K562 (cell line): ENCODE results near the gene SOCS4. TPM values are rescaled to one million over a fixed set of nuclear protein-coding genes. Genes with fewer than 3 reads are reported as not detected.

Experiments used
- ATF1 ChIP-seq, 2 experiments: fragments of 450-650 bp in 1 of 2; IDR thresholded peaks; 2 replicates each; pipeline ENCODE4 v1.6.1; 2016; ENCODE audit warnings: missing compliant biosample characterization in 1 of 2, missing genetic modification characterization in 1 of 2
- BRCA1 ChIP-seq, 2 experiments: fragments of 450-650 bp in 1 of 2; sonication (generic) in 1 of 2; formaldehyde crosslinking in 1 of 2; IDR thresholded peaks; 2 replicates each; pipeline versions ENCODE4 v1.5.0 to v1.6.1; 2017 to 2020; ENCODE audit warnings: mild to moderate bottlenecking in 1 of 2, missing genetic modification reagents in 1 of 2
- MXI1 ChIP-seq: IDR thresholded peaks from 2 replicates; pipeline ENCODE4 v1.6.1; 2011; ENCODE audit warnings: low read depth, mild to moderate bottlenecking, improper control_type of control experiment, low read length
- PCBP1 ChIP-seq: fragments of 200-400 bp; formaldehyde crosslinking; IDR thresholded peaks from 2 replicates; pipeline ENCODE4 v1.6.1; 2018; ENCODE audit warnings: mild to moderate bottlenecking, low read depth, low read length; ENCODE audit not compliant: poor library complexity, severe bottlenecking
- RBM34 ChIP-seq: fragments of 200-400 bp; formaldehyde crosslinking; IDR thresholded peaks from 2 replicates; pipeline ENCODE4 v1.6.1; 2018; ENCODE audit warnings: low read length, borderline replicate concordance; ENCODE audit not compliant: insufficient read depth
- ZNF354B ChIP-seq: fragments of 250-450 bp; sonication (Bioruptor Pico); IDR thresholded peaks from 2 replicates; pipeline ENCODE4 v1.4.0; 2020
- ZNF77 ChIP-seq: fragments of 250-450 bp; sonication (Bioruptor Pico); IDR thresholded peaks from 2 replicates; pipeline ENCODE4 v1.5.0; 2020
- polyA plus RNA-seq, 8 experiments: library from polyadenylated mRNA; depleted of rRNA in 4 of 8; stranded (reverse) in 5 of 8; unstranded in 3 of 8; fragments of >200 nt; fragmentation: Nextera tagmentation in 2 of 8; fragmentation: Illumina TruSeq in 1 of 8; extraction: Ambion mirVana in 2 of 8; extraction: Trizol in 1 of 8; gene quantifications; 2 replicates each; pipeline versions ENCODE4 v1.2.1 to v1.2.3, GENCODE V29; 2011 to 2014; ENCODE audit warnings: inconsistent platforms in 1 of 8, missing spikeins in 1 of 8
- total RNA-seq, 7 experiments: library from RNA; depleted of rRNA in 6 of 7; stranded (reverse); fragments of >200 nt in 6 of 7; fragmentation: Illumina TruSeq in 2 of 7; extraction: Trizol in 2 of 7; gene quantifications; 2 replicates each; pipeline versions ENCODE4 v1.2.1 to v1.2.3, GENCODE V29; 2011 to 2021; ENCODE audit warnings: low replicate concordance in 1 of 7
- TF ChIP-seq, protein P1 (sequence below): fragments of 200-600 bp; sonication (generic); IDR thresholded peaks from one replicate; pipeline ENCODE4 v1.6.1; 2012; ENCODE audit warnings: mild to moderate bottlenecking, low read depth, low read length, inconsistent platforms
- TF ChIP-seq, protein P2 (sequence below): fragments of 250-450 bp; sonication (Bioruptor Pico); IDR thresholded peaks from 2 replicates; pipeline ENCODE4 v1.5.0; 2022; ENCODE audit warnings: mild to moderate bottlenecking
- TF ChIP-seq, protein P3 (sequence below): fragments of 450-650 bp; IDR thresholded peaks from 2 replicates; pipeline ENCODE4 v1.6.1; 2016; ENCODE audit warnings: antibody characterized with exemption

SOCS4 gene
- total and polyA plus RNA-seq, 9 of the 15 experiments (the other 6 are each of a cell fraction or from before 2014, with no cell fraction given) = 2.6 to 12.7 (median 9.7) TPM

DNA sequence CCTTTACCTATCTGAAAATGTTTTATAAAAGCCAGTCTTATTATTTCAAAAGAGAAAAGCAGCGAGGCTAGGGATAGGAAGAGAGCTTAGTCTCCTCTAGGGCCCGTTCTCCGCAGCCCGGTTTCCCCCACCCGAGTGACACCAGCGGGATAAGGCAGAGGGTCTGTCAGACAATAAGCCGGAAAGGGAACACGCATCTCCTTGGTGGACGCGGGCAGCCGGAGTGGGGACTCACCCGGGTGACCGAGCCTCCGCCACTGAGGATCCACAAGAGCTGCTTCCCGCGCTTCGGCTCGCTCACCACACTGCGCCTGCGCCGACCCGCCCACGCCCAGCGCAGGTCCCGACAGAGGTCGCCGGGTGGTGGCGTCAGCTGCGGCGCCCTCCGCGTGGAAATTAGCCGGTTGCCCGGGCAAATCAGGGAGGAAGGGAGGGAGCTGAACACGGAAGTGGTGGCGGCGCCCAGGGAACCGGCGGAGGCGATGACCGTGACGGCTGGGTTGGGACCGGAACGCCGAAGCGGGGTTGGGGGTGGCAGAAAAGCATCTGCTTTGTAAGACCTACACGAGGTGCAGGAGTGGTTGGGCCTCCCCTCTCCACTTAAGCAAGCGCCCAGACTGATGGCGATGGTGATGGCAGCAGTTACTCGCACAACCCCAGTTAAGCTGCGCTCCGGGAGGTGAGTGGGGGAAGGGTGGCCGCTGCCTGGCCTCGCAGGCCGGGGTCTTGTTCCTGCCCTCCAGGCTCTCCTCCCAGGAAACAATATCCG, at the start of gene SOCS4, which contains the start of gene WDHD1 (continued):
- TF ChIP-seq, protein P1, sequence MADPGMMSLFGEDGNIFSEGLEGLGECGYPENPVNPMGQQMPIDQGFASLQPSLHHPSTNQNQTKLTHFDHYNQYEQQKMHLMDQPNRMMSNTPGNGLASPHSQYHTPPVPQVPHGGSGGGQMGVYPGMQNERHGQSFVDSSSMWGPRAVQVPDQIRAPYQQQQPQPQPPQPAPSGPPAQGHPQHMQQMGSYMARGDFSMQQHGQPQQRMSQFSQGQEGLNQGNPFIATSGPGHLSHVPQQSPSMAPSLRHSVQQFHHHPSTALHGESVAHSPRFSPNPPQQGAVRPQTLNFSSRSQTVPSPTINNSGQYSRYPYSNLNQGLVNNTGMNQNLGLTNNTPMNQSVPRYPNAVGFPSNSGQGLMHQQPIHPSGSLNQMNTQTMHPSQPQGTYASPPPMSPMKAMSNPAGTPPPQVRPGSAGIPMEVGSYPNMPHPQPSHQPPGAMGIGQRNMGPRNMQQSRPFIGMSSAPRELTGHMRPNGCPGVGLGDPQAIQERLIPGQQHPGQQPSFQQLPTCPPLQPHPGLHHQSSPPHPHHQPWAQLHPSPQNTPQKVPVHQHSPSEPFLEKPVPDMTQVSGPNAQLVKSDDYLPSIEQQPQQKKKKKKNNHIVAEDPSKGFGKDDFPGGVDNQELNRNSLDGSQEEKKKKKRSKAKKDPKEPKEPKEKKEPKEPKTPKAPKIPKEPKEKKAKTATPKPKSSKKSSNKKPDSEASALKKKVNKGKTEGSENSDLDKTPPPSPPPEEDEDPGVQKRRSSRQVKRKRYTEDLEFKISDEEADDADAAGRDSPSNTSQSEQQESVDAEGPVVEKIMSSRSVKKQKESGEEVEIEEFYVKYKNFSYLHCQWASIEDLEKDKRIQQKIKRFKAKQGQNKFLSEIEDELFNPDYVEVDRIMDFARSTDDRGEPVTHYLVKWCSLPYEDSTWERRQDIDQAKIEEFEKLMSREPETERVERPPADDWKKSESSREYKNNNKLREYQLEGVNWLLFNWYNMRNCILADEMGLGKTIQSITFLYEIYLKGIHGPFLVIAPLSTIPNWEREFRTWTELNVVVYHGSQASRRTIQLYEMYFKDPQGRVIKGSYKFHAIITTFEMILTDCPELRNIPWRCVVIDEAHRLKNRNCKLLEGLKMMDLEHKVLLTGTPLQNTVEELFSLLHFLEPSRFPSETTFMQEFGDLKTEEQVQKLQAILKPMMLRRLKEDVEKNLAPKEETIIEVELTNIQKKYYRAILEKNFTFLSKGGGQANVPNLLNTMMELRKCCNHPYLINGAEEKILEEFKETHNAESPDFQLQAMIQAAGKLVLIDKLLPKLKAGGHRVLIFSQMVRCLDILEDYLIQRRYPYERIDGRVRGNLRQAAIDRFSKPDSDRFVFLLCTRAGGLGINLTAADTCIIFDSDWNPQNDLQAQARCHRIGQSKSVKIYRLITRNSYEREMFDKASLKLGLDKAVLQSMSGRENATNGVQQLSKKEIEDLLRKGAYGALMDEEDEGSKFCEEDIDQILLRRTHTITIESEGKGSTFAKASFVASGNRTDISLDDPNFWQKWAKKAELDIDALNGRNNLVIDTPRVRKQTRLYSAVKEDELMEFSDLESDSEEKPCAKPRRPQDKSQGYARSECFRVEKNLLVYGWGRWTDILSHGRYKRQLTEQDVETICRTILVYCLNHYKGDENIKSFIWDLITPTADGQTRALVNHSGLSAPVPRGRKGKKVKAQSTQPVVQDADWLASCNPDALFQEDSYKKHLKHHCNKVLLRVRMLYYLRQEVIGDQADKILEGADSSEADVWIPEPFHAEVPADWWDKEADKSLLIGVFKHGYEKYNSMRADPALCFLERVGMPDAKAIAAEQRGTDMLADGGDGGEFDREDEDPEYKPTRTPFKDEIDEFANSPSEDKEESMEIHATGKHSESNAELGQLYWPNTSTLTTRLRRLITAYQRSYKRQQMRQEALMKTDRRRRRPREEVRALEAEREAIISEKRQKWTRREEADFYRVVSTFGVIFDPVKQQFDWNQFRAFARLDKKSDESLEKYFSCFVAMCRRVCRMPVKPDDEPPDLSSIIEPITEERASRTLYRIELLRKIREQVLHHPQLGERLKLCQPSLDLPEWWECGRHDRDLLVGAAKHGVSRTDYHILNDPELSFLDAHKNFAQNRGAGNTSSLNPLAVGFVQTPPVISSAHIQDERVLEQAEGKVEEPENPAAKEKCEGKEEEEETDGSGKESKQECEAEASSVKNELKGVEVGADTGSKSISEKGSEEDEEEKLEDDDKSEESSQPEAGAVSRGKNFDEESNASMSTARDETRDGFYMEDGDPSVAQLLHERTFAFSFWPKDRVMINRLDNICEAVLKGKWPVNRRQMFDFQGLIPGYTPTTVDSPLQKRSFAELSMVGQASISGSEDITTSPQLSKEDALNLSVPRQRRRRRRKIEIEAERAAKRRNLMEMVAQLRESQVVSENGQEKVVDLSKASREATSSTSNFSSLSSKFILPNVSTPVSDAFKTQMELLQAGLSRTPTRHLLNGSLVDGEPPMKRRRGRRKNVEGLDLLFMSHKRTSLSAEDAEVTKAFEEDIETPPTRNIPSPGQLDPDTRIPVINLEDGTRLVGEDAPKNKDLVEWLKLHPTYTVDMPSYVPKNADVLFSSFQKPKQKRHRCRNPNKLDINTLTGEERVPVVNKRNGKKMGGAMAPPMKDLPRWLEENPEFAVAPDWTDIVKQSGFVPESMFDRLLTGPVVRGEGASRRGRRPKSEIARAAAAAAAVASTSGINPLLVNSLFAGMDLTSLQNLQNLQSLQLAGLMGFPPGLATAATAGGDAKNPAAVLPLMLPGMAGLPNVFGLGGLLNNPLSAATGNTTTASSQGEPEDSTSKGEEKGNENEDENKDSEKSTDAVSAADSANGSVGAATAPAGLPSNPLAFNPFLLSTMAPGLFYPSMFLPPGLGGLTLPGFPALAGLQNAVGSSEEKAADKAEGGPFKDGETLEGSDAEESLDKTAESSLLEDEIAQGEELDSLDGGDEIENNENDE = no peak
- TF ChIP-seq ATF1 (CRISPR knock-in tag; IDR thresholded peaks at IDR 0.05) (peak; percentile 85), ATF1 (tag; IDR thresholded peaks at IDR 0.05) (peak; percentile 97), RBM34 (no peak), ZNF77 (no peak), PCBP1 (no peak), MXI1 (peak; percentile 70), BRCA1 (IDR thresholded peaks at IDR 0.05) (no peak), BRCA1 (CRISPR knock-in tag; IDR thresholded peaks at IDR 0.05) (no peak), ZNF354B (no peak)
- TF ChIP-seq, protein P2, sequence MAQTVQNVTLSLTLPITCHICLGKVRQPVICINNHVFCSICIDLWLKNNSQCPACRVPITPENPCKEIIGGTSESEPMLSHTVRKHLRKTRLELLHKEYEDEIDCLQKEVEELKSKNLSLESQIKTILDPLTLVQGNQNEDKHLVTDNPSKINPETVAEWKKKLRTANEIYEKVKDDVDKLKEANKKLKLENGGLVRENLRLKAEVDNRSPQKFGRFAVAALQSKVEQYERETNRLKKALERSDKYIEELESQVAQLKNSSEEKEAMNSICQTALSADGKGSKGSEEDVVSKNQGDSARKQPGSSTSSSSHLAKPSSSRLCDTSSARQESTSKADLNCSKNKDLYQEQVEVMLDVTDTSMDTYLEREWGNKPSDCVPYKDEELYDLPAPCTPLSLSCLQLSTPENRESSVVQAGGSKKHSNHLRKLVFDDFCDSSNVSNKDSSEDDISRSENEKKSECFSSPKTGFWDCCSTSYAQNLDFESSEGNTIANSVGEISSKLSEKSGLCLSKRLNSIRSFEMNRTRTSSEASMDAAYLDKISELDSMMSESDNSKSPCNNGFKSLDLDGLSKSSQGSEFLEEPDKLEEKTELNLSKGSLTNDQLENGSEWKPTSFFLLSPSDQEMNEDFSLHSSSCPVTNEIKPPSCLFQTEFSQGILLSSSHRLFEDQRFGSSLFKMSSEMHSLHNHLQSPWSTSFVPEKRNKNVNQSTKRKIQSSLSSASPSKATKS (CRISPR knock-in tag) = no peak
- TF ChIP-seq, protein P3, sequence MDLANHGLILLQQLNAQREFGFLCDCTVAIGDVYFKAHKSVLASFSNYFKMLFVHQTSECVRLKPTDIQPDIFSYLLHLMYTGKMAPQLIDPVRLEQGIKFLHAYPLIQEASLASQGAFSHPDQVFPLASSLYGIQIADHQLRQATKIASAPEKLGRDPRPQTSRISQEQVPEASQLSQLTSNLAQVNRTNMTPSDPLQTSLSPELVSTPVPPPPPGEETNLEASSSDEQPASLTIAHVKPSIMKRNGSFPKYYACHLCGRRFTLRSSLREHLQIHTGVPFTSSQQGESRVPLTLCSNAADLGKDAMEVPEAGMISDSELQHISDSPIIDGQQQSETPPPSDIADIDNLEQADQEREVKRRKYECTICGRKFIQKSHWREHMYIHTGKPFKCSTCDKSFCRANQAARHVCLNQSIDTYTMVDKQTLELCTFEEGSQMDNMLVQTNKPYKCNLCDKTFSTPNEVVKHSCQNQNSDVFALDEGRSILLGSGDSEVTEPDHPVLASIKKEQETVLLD = peak; percentile 81
